Mucosa of descending colon (tissue), 3 donors: ENCODE measurements around the gene CALHM2. TPM values are rescaled to one million over a fixed set of nuclear protein-coding genes. Genes with fewer than 3 reads are reported as not detected.
A peak's percentile ranks its signal among the peaks of the same experiment; 100 is the strongest.

Experiments
- ATAC-seq: fragments of 200-7000 bp; cut with Tn5 transposase; one replicate; pipeline ENCODE4 v1.9.1; 2020; ENCODE audit warnings: mild to moderate bottlenecking, moderate library complexity
- DNase-seq, 3 donors: peaks; one replicate each; pipeline ENCODE4 v3.0.0-alpha.2; 2020
- H3K36me3 ChIP-seq: fragments of 200-600 bp; one replicate; pipeline ENCODE4 v1.8.0; 2021; ENCODE audit warnings: low read depth, mild to moderate bottlenecking
- H3K4me1 ChIP-seq: fragments of 200-600 bp; one replicate; pipeline ENCODE4 v1.8.0; 2021; ENCODE audit warnings: low read depth, mild to moderate bottlenecking
- H3K4me3 ChIP-seq: fragments of 200-600 bp; one replicate; pipeline ENCODE4 v1.8.0; 2021; ENCODE audit warnings: mild to moderate bottlenecking
- H3K9me3 ChIP-seq: fragments of 200-600 bp; one replicate; pipeline ENCODE4 v1.8.0; 2021; ENCODE audit warnings: mild to moderate bottlenecking
- CTCF ChIP-seq: fragments of 200-600 bp; IDR thresholded peaks from one replicate; pipeline ENCODE4 v1.8.0; 2022; ENCODE audit warnings: antibody characterized with exemption, mild to moderate bottlenecking
- intact Hi-C, 2 donors: fragments of 100-400 bp; cut with DNase I in 1 of 2; cut with micrococcal nuclease in 1 of 2; formaldehyde crosslinking; loops; one replicate each; pipeline versions ENCODE4 v1.11.0 to v1.11.1; 2022; cut with DNase I, micrococcal nuclease
- total RNA-seq, 3 donors: library from RNA; stranded (reverse); fragmentation: NEBNext Ultra II Directional in 2 of 3; extraction: Animal tissue kit (Norgen Biotek cat#: 25700) in 2 of 3; gene quantifications; one replicate each; pipeline versions ENCODE4 v1.2.1 to v1.2.4, GENCODE V29; 2021 to 2023
- donor health status: DM: no; HTN: no; CAD: no; lungs with moderate emphysema.
- donor health status: DM: no; HTN: no; CAD: no.
- donor health status: DM: no; HTN: yes; CAD: no.

The CALHM2 gene
- total RNA-seq, 3 donors from 2014 or later: 5.8 to 16.8 (median 12.3) TPM

GRCh38 chr10:103396789-103397087 lies 55.4 kb downstream of the CALHM2 start:
- intact Hi-C loops: no loop called here
- ATAC-seq (peak; percentile 6), DNase-seq (no peak)
- Histone ChIP-seq H3K36me3 (peaks cover 2% of the 10 kb centered on the region), H3K4me1 (peaks cover 26% of the 10 kb centered on the region), H3K4me3 (peak overlapping the region; percentile 92), H3K9me3 (no peaks in the 10 kb centered on the region)
- no peak for TF ChIP-seq CTCF

Other genes starting within 250 kb of the CALHM2 start
- under 1 TPM in 1 of 3 donors, not detected in 2; 0.13 TPM for gene RPEL1, start 206.5 kb downstream of the CALHM2 start, total RNA-seq
- 1 to 10 TPM in 1 of 3 donors, under 1 TPM in 2; 0.34 to 6.8 (median 0.55) TPM for gene INA, start 175.2 kb downstream of the CALHM2 start, total RNA-seq
- 10 to 100 TPM in 1 of 3 donors, 1 to 10 TPM in 2; 5.2 to 10.6 (median 5.7) TPM for gene PCGF6, start 101.2 kb downstream of the CALHM2 start, total RNA-seq
- 1 to 10 TPM; 4.1 to 7.1 (median 4.4) TPM for gene TAF5, start 84.4 kb downstream of the CALHM2 start, total RNA-seq
- gene ATP5MK, start 55.9 kb downstream of the CALHM2 start, total RNA-seq: 100 to 1,000 TPM; 391 to 519 (median 516) TPM
- gene PDCD11, start 55.7 kb downstream of the CALHM2 start, total RNA-seq: 10 to 100 TPM; 22.3 to 24.5 (median 22.7) TPM
- gene CALHM1, start 6.5 kb upstream of the CALHM2 start, total RNA-seq: not detected
- gene CALHM3, start 26.9 kb upstream of the CALHM2 start, total RNA-seq: not detected
- 10 to 100 TPM; 15.9 to 68.7 (median 42.9) TPM for gene NEURL1, start 41.3 kb upstream of the CALHM2 start, total RNA-seq